AG09309 (cell line): Measurements from ENCODE around the gene NT5M.

Experiments
- DNase-seq: peaks from one replicate; pipeline ENCODE4 v3.0.0-alpha.2; 2010; ENCODE audit warnings: low read depth
- H3K4me3 ChIP-seq: 2 replicates; pipeline ENCODE4 v1.5.1; 2011; ENCODE audit warnings: mild to moderate bottlenecking, low read depth, low read length, moderate library complexity; ENCODE audit not compliant: control insufficient read depth
- CTCF ChIP-seq: IDR thresholded peaks from 2 replicates; pipeline ENCODE4 v1.5.1; 2011; ENCODE audit warnings: mild to moderate bottlenecking, low read depth, low read length, inconsistent platforms; ENCODE audit not compliant: insufficient read depth, control insufficient read depth; ENCODE audit errors: missing control alignments

Gene NT5M

GRCh38 chr17:17285951-17286350 is 17.2 kb upstream of the NT5M start:
- TF ChIP-seq CTCF = no peak
- no peak overlapping the region for H3K4me3 ChIP-seq
- no peak for DNase-seq

- no peak overlapping the region for H3K4me3 ChIP-seq
- DNase-seq = no peak
- no peak for TF ChIP-seq CTCF
Measured at GRCh38 chr17:17289086-17289485, 14.1 kb upstream of the NT5M start.

- no peak for DNase-seq
- H3K4me3 ChIP-seq = no peak overlapping the region
- no peak for TF ChIP-seq CTCF
Measured at GRCh38 chr17:17289701-17290100, 13.5 kb upstream of the NT5M start.

GRCh38 chr17:17295141-17295540 is 8.0 kb upstream of the NT5M start:
- DNase-seq = no peak
- no peak overlapping the region for H3K4me3 ChIP-seq

GRCh38 chr17:17297217-17297616 is 6.0 kb upstream of the NT5M start:
- DNase-seq = no peak
- TF ChIP-seq CTCF = no peak
- H3K4me3 ChIP-seq = no peak overlapping the region

More at GRCh38 chr17:17295141-17295540, 8.0 kb upstream of the NT5M start:
- TF ChIP-seq CTCF = no peak

- DNase-seq = no peak
- no peak overlapping the region for H3K4me3 ChIP-seq
- TF ChIP-seq CTCF = no peak
Measured at GRCh38 chr17:17298108-17298507, 5.1 kb upstream of the NT5M start.
